Measurements from ENCODE around the gene SYNGR1. TPM values are rescaled to one million over a fixed set of nuclear protein-coding genes. Genes with fewer than 3 reads are reported as not detected.

SYNGR1 gene
- total and polyA plus RNA-seq, 2 experiments from 2014 or later, result 30.9 to 37.0 TPM

- H3K27ac Mint-ChIP-seq, result no peak overlapping the region
- Histone ChIP-seq H3K36me3 (ENCODE audit: insufficient read depth) (no peaks in the 10 kb centered on the region), H3K4me2 (no peak overlapping the region), H3K4me1 (ENCODE audit: insufficient read depth) (peaks cover 18% of the 10 kb centered on the region; the same call in 1 of the 2 replicates), H3K27me3 (ENCODE audit: insufficient read depth) (no peaks in the 10 kb centered on the region), H3F3A (replicated peaks; ENCODE audit: low read depth) (0 out of 2 replicates have a peak, but pooled peaks cover 12% of the 10 kb centered on the region), H4K20me1 (replicated peaks; ENCODE audit: insufficient read depth) (no peaks in the 10 kb centered on the region), H3K79me2 (replicated peaks; ENCODE audit: insufficient read depth) (no peaks in the 10 kb centered on the region), H3K27ac (ENCODE audit: low read depth) (no peak overlapping the region), H3K9me2 (ENCODE audit: insufficient read depth) (no peaks in the 10 kb centered on the region), H3K4me3 (no peak overlapping the region), H2AFZ (no peak overlapping the region)
- DNase-seq (ENCODE audit: low spot score) (no peak), ATAC-seq (no peak)
- peaks cover 22% of the 10 kb centered on the region for H3K4me1 Mint-ChIP-seq
- H3K9me3 Mint-ChIP-seq, result peaks cover 9% of the 10 kb centered on the region; the same call in 2 of the 3 replicates
- H3K27me3 Mint-ChIP-seq (ENCODE audit: insufficient read depth, low read depth, poor library complexity), result peaks cover 8% of the 10 kb centered on the region
- no peaks in the 10 kb centered on the region; the same call in 1 of the 3 replicates for H3K36me3 Mint-ChIP-seq (ENCODE audit: low read depth)
- no peak overlapping the region for H3K4me3 Mint-ChIP-seq
- TF ChIP-seq ZNF331 (CRISPR knock-in tag; IDR thresholded peaks at IDR 0.05; ENCODE audit: low read depth), result no peak
- TF ChIP-seq, protein P1, sequence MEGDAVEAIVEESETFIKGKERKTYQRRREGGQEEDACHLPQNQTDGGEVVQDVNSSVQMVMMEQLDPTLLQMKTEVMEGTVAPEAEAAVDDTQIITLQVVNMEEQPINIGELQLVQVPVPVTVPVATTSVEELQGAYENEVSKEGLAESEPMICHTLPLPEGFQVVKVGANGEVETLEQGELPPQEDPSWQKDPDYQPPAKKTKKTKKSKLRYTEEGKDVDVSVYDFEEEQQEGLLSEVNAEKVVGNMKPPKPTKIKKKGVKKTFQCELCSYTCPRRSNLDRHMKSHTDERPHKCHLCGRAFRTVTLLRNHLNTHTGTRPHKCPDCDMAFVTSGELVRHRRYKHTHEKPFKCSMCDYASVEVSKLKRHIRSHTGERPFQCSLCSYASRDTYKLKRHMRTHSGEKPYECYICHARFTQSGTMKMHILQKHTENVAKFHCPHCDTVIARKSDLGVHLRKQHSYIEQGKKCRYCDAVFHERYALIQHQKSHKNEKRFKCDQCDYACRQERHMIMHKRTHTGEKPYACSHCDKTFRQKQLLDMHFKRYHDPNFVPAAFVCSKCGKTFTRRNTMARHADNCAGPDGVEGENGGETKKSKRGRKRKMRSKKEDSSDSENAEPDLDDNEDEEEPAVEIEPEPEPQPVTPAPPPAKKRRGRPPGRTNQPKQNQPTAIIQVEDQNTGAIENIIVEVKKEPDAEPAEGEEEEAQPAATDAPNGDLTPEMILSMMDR (conservative IDR thresholded peaks at IDR 0.05; ENCODE audit: low read depth in 2 of 2), result no peak
- no peak for TF ChIP-seq STAT1 (IDR thresholded peaks at IDR 0.05; ENCODE audit: unreplicated experiment)
- TF ChIP-seq CREB1 (CRISPR knock-in tag; IDR thresholded peaks at IDR 0.05; ENCODE audit: low read depth), result no peak
- no peak for TF ChIP-seq EZH2phosphoT487 (IDR thresholded peaks at IDR 0.05; ENCODE audit: unreplicated experiment)
- TF ChIP-seq NANOG (IDR thresholded peaks at IDR 0.05; ENCODE audit: borderline replicate concordance), result no peak
- TF ChIP-seq POLR2AphosphoS5 (IDR thresholded peaks at IDR 0.05; ENCODE audit: low read depth), result no peak
- no peak for TF ChIP-seq REST (IDR thresholded peaks at IDR 0.05; ENCODE audit: unreplicated experiment)
- no peak for TF ChIP-seq ZNF114 (CRISPR knock-in tag; IDR thresholded peaks at IDR 0.05)
- no peak for TF ChIP-seq ETS1 (IDR thresholded peaks at IDR 0.05)
- no peak for TF ChIP-seq EZH2 (IDR thresholded peaks at IDR 0.05; ENCODE audit: low read depth, unreplicated experiment)
- TF ChIP-seq JUNB (IDR thresholded peaks at IDR 0.05; ENCODE audit: unreplicated experiment), result no peak
- no peak for TF ChIP-seq ZNF462 (CRISPR knock-in tag; IDR thresholded peaks at IDR 0.05)
These were observed 47.9 kb upstream of the SYNGR1 start for GRCh38 chr22:39301926-39302325.
